Astrocyte of the hippocampus (primary cell): ENCODE results near the gene FBXO11.

ENCODE experiments used
- DNase-seq: peaks from one replicate; pipeline ENCODE4 v3.0.0; 2011; ENCODE audit warnings: low read depth, low spot score

FBXO11 gene

GRCh38 chr2:47849368-47849767, 56.9 kb downstream of the FBXO11 start:
- DNase-seq, result no peak

DNA sequence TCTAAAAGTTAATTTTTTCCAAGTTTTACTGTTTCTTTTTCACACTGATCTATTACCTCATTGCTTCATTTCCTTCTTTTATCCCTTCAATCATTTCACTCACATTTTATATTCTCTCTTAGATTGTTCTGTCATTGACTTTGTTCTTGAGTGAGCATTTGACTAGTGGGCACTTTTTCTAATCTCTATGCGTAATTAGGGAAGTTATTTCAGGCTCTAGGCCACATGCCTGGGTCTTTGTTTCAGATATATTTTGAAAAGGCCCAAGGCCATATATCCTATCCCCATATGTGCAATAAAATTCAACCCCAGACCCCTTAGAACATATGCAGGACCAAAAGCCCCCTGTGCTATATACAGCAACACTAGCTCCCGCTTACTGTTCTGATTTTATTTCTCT, 62.1 kb downstream of the FBXO11 start:
- no peak for DNase-seq

DNA sequence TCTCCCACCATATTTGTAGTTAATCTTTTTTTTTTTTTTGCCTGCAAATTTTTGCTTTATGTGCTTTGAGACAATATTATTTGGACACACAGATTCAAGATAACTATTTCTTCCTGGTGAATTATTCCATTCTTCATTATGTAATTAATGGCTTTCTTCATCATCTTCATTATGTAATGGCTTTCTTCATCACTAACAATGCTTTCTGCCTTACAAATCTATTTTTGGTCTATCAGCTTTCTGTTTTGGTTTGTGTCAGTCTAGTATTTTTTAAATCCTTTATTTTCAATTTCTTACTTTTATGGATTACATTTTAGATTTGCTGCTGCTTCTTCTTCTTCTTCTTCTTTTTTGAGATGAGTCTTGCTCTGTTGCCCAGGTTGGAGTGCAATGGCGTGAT, 62.9 kb downstream of the FBXO11 start:
- no peak for DNase-seq

DNA sequence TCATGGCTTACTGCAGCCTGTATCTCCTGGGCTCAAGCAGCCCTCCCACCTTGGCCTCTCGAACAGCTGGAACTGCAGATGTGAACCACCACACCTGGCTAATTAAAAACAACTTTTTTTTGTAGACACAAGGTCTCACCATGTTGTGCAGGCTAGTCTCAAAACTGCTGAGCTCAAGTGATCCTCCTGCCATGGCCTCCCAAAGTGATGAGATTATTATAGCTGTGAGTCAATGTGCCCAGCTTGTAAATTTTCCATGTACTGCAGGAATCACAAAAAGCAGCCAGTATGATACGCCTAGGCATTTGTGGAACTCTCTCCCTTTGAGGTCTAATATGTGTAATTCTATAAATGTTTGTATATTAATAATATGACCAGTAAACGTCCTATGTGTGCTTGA, 63.5 kb downstream of the FBXO11 start:
- DNase-seq, result no peak

DNA sequence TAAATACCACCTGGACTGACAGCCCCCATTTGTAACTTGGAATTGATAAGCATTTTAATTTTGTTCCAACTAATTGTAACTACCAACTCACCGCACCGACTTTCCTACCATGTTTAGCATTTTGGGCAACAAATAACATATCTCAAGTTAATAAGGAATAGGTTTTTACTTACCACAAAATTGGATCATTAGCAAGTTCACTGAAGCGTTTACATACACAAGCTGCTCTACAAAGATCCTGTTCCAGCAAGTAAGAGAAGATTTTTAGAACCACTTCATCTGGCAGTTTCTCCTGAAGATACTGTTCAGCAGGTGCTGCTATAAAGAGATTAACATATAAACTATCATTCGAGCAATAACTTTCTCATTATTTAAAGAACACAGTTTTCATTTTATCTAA, 67.6 kb downstream of the FBXO11 start:
- peak; percentile 20 for DNase-seq

- DNase-seq, result no peak
These were observed 68.0 kb downstream of the FBXO11 start for GRCh38 chr2:47838249-47838648.

- no peak for DNase-seq
These were observed 72.8 kb downstream of the FBXO11 start for GRCh38 chr2:47833516-47833968.

GRCh38 chr2:47822518-47822917, 83.8 kb downstream of the FBXO11 start:
- no peak for DNase-seq

DNA sequence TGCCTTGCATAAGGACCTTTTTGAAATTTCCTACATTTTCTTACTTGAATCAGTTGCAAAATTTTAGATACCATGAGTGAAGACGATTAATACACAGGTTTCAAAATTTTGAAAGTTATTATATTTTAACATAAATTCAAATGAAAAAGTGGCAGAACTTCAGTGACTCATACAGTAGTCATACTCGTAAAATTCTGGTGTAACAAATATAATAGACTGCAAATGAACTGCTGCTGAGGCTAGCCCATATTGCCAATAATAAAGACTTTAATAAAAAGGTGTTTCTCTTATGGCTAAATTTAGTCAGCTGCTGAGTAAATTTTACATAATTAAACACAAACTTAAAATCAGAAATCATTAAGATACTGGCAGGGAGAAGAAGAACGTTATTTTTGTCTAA, 86.5 kb downstream of the FBXO11 start:
- DNase-seq, result no peak

- no peak for DNase-seq
These were observed 87.5 kb downstream of the FBXO11 start for GRCh38 chr2:47818777-47819176.

DNA sequence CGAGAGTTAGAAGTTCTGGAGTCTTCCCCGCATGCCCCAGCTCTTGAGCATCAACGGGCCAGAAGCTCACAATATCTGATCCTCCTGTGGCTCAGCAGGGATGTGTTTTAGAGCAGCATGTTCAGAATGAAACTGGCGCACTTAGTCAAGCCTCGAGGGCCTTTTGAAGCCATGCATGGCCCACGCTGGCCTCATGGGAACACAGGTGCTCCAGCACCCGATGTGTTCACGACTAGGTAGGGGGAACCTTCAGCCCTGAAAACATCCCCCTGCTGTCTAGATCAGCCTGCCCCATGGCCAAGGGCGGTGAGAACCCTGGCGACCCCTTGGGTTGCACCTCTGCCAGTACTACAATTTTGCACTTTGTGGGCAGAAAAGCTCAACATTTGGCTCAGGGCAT, 90.5 kb downstream of the FBXO11 start:
- DNase-seq, result no peak

DNA sequence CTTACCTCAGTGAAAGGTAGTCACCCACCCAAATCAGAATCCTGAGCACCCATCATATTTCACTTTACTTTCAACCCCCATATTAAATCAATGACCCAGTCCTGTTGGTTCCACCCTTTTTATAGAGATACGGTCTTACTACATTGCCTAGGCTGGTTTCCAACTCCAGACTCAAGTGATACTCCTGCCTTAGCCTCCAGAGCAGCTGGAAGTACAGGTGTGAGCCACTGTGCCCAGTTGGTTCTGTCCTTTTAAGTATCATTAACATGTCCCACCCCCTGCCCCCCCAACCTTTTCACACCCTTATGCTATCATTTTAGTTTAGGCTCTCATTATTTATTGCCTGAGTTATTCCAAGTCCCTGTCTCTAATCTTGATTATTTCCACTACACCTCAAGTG, 94.6 kb downstream of the FBXO11 start:
- DNase-seq, result no peak

DNA sequence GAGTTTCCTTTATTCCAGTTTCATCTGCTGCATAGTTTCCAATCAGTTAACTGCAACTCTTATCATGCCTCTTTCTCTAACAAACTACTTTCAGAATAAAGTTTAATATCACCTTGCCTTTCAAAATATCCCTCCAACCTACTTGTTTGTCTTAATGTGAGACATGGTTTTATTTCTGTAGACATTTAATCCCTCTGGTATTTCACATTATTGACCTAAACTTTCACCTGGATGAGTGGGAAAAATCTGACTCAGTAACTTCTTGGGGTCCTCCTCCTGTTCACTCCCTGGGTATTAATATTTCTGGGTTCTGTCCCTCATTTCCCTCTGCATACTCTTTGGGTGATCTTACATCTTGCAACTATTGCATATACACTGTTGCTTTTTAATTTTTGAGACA, 95.4 kb downstream of the FBXO11 start:
- no peak for DNase-seq

DNA sequence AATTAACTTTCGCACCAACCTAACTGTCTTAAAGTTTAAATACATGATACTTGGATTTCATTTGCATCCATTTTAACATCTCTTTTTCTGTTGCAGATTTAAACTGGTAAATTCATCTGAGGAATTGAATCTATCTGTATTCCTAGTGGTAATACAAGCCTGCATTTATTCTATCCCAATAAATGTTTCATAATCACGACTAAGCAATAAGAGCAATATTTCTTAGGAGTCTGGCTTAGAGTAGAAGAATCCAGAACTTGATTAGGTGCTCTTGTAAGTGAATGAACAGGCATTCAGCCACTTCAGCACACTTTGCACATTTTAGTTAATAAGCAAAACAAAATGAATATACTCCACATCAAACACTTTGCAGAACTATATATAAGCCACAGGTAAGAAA, 96.4 kb downstream of the FBXO11 start:
- DNase-seq, result no peak

DNA sequence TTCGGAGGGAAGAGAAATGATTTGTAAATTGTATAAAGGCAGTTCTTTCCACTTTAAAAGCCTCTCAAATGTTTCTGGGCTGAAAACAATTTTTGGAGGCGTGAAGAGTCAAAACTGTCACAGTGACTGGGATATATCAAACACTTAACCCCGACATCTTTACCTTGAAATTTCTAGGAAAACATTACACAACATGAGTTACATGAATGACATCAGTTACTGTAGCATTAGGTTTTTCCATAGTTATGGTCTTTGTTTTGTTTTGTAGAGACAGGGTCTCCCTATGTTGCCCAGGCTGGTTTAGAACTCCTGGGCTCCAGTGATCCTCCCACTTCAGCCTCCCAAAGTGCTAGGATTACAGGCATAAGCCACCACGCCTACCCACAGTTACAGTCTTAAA, 97.7 kb downstream of the FBXO11 start:
- DNase-seq, result no peak

DNA sequence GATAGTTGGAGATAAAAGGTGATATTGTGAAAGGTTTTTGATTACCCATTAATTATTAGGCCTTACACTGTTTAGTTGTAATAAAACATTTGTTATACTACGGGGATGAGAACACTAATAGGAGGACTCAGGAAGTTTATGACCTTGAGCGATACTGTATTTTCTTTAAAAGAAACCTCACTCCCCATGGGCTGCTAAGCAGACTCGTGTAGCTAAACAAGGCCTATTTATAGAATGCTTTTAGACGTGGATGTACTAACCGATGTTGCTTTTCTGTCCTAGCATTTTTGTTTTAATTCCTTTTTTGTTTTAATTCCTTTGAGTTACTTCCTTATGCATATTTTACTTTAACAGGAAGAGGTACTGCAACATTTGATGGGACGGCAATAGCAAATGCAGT, 100.4 kb downstream of the FBXO11 start:
- no peak for DNase-seq

- no peak for DNase-seq
These were observed 102.5 kb downstream of the FBXO11 start for GRCh38 chr2:47803770-47804169.

- DNase-seq, result no peak
These were observed 102.9 kb downstream of the FBXO11 start for GRCh38 chr2:47803363-47803762.

DNA sequence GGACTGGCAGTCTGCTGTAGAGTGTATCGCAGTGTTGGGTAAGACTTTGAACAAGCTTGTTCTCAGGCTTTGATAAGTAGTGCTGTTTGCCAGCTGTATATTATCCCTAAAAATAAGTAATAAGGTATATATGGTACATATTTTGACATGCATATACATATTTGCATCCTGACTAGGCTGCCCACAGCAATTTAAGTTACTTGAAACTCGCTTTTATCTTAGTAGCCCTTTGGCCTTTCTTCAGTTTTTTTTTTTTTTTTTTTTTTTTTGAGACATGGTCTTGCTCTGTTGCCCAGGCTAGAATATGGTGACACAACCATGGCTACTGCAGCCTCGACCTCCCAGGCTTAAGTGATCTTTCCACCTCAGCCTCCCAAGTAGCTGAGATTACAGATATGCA, 105.2 kb downstream of the FBXO11 start:
- no peak for DNase-seq

DNA sequence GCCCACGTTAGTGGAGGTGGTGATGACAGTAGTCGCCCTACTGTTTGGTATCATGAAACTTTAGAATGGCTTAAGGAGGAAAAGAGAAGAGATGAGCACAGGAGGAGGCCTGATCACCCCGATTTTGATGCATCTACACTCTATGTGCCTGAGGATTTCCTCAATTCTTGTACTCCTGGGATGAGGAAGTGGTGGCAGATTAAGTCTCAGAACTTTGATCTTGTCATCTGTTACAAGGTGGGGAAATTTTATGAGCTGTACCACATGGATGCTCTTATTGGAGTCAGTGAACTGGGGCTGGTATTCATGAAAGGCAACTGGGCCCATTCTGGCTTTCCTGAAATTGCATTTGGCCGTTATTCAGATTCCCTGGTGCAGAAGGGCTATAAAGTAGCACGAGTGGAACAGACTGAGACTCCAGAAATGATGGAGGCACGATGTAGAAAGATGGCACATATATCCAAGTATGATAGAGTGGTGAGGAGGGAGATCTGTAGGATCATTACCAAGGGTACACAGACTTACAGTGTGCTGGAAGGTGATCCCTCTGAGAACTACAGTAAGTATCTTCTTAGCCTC, 107.2 kb downstream of the FBXO11 start:
- no peak for DNase-seq

GRCh38 chr2:47798631-47799030, 107.7 kb downstream of the FBXO11 start:
- DNase-seq, result no peak

- no peak for DNase-seq
These were observed 110.1 kb downstream of the FBXO11 start for GRCh38 chr2:47796090-47796697.

- DNase-seq, result no peak
These were observed 120.3 kb downstream of the FBXO11 start for GRCh38 chr2:47785986-47786385.

DNA sequence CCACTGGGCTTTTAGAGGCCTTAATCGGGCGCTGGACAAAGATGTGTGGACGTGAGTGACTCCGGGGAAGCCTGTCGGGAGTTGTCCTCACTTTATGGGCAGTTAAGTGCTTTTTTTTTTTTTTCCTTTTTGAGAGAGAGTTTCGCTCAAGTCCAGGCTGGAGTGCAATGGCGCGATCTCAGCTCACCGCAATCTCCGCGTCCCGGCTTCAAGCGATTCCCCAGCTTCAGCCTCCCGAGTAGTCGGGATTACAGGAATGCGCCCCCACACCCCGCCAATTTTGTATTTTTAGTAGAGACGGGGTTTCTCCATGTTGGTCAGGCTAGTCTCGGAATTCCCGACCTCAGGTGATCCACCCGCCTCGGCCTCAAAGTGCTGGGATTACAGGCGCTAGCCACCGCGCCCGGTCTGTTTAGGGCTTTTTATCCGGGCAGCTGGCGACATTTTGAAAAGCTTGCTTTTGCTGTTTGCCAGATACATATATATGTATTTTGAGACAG, 121.9 kb downstream of the FBXO11 start:
- DNase-seq, result peak; percentile 62
